GM12874 (cell line): ENCODE data around the gene MAP1B.

Source experiments
- CTCF ChIP-seq: IDR thresholded peaks from 2 replicates; pipeline ENCODE4 v1.5.1; 2011; ENCODE audit warnings: low read depth, mild to moderate bottlenecking, control low read depth, low read length, moderate library complexity; ENCODE audit not compliant: insufficient read depth

Gene MAP1B

GRCh38 chr5:72153551-72153950 is 46.3 kb downstream of the MAP1B start:
- TF ChIP-seq CTCF, result no peak

- no peak for TF ChIP-seq CTCF
Observed at GRCh38 chr5:72154076-72154756, 46.9 kb downstream of the MAP1B start.

- TF ChIP-seq CTCF, result no peak
Observed at GRCh38 chr5:72156946-72157624, 49.8 kb downstream of the MAP1B start.

- no peak for TF ChIP-seq CTCF
Observed at GRCh38 chr5:72157625-72157962, 50.3 kb downstream of the MAP1B start.

- TF ChIP-seq CTCF, result no peak
Observed at GRCh38 chr5:72159501-72159911, 52.2 kb downstream of the MAP1B start.

- TF ChIP-seq CTCF, result no peak
Observed at GRCh38 chr5:72160329-72160728, 53.1 kb downstream of the MAP1B start.

- TF ChIP-seq CTCF, result no peak
Observed at GRCh38 chr5:72160959-72161358, 53.7 kb downstream of the MAP1B start.
